WTC11 (cell line): ENCODE data around the gene SLC8A2. TPM values are rescaled to one million over a fixed set of nuclear protein-coding genes. Genes with fewer than 3 reads are reported as not detected.
A peak's percentile ranks its signal among the peaks of the same experiment; 100 is the strongest.

Source experiments
- ATAC-seq: fragments of 200-7000 bp; cut with Tn5 transposase; 2 replicates; pipeline ENCODE4 v1.10.0; 2021; ENCODE audit warnings: mild to moderate bottlenecking, moderate library complexity
- CTCF ChIA-PET: fragments of 300-600 bp; sonication (Branson Sonifier 250); formaldehyde crosslinking; loops from one replicate; lab custom pipeline; 2021; ENCODE audit warnings: antibody characterized with exemption; lab: Charles Lee
- POLR2A ChIA-PET: fragments of 350-600 bp; sonication (Branson Sonifier 250); formaldehyde crosslinking; loops from one replicate; lab custom pipeline; 2021; ENCODE audit warnings: antibody characterized with exemption; lab: Charles Lee
- DNase-seq: peaks from one replicate; pipeline ENCODE4 v3.0.0; 2021; ENCODE audit warnings: low spot score
- H3K27ac Mint-ChIP-seq: 2 replicates; pipeline ENCODE4 v1.8.0; 2021; ENCODE audit warnings: mixed read lengths
- H3K27me3 Mint-ChIP-seq: 2 replicates; pipeline ENCODE4 v1.8.0; 2021; ENCODE audit warnings: low read depth, mild to moderate bottlenecking, moderate library complexity, mixed read lengths
- H3K36me3 Mint-ChIP-seq: 2 replicates; pipeline ENCODE4 v1.8.0; 2021; ENCODE audit warnings: mixed read lengths
- H3K4me1 Mint-ChIP-seq: 2 replicates; pipeline ENCODE4 v1.8.0; 2022; ENCODE audit warnings: mixed read lengths
- H3K4me3 Mint-ChIP-seq: 2 replicates; pipeline ENCODE4 v1.8.0; 2021; ENCODE audit warnings: mild to moderate bottlenecking, moderate library complexity, mixed read lengths
- H3K9me3 Mint-ChIP-seq: 2 replicates; pipeline ENCODE4 v1.8.0; 2021; ENCODE audit warnings: mixed read lengths
- CTCF ChIP-seq: fragments of 200-600 bp; IDR thresholded peaks from 2 replicates; pipeline ENCODE4 v1.8.0; 2022; ENCODE audit warnings: antibody characterized with exemption
- E2F1 ChIP-seq: sonication (generic); formaldehyde crosslinking; IDR thresholded peaks from 2 replicates; pipeline ENCODE4 v1.8.0; 2022; ENCODE audit warnings: mild to moderate bottlenecking, missing genetic modification reagents
- FOXP1 ChIP-seq: sonication (generic); formaldehyde crosslinking; IDR thresholded peaks from 2 replicates; pipeline ENCODE4 v1.8.0; 2022; ENCODE audit warnings: missing genetic modification reagents, mild to moderate bottlenecking, moderate library complexity, borderline replicate concordance
- HMGA2 ChIP-seq: fragments of 250-450 bp; sonication (Bioruptor Pico); IDR thresholded peaks from 2 replicates; pipeline ENCODE4 v1.4.0; 2021; ENCODE audit warnings: mild to moderate bottlenecking, moderate library complexity
- JAZF1 ChIP-seq: fragments of 250-450 bp; sonication (Bioruptor Pico); IDR thresholded peaks from 2 replicates; pipeline ENCODE4 v1.9.0; 2021; ENCODE audit warnings: moderate library complexity, mild to moderate bottlenecking, inconsistent platforms
- MXD4 ChIP-seq: fragments of 250-450 bp; sonication (Bioruptor Pico); IDR thresholded peaks from 2 replicates; pipeline ENCODE4 v1.8.0; 2021; ENCODE audit warnings: mild to moderate bottlenecking, moderate library complexity, borderline replicate concordance
- NFYB ChIP-seq: sonication (generic); formaldehyde crosslinking; conservative IDR thresholded peaks from 2 replicates; pipeline ENCODE4 v1.8.0; 2022; ENCODE audit warnings: low read depth, missing genetic modification reagents
- NR1H2 ChIP-seq: sonication (generic); formaldehyde crosslinking; IDR thresholded peaks from 2 replicates; pipeline ENCODE4 v1.9.0; 2021; ENCODE audit warnings: mild to moderate bottlenecking, moderate library complexity, missing genetic modification reagents
- SMAD4 ChIP-seq: sonication (generic); formaldehyde crosslinking; IDR thresholded peaks from 2 replicates; pipeline ENCODE4 v1.8.0; 2022; ENCODE audit warnings: mild to moderate bottlenecking, missing genetic modification reagents
- SOX15 ChIP-seq: fragments of 250-450 bp; sonication (Bioruptor Pico); IDR thresholded peaks from 2 replicates; pipeline ENCODE4 v1.9.0; 2021; ENCODE audit warnings: mild to moderate bottlenecking
- SP1 ChIP-seq: sonication (generic); formaldehyde crosslinking; conservative IDR thresholded peaks from 2 replicates; pipeline ENCODE4 v1.8.1; 2022; ENCODE audit warnings: missing genetic modification reagents
- TP53 ChIP-seq: sonication (generic); formaldehyde crosslinking; IDR thresholded peaks from 2 replicates; pipeline ENCODE4 v1.8.1; 2023; ENCODE audit warnings: mild to moderate bottlenecking, missing genetic modification reagents
- USF2 ChIP-seq: sonication (generic); formaldehyde crosslinking; IDR thresholded peaks from 2 replicates; pipeline ENCODE4 v1.8.1; 2023; ENCODE audit warnings: mild to moderate bottlenecking, missing genetic modification reagents, moderate library complexity
- ZMAT4 ChIP-seq: fragments of 250-450 bp; sonication (Bioruptor Pico); IDR thresholded peaks from 2 replicates; pipeline ENCODE4 v1.9.0; 2021; ENCODE audit warnings: mild to moderate bottlenecking
- ZNF121 ChIP-seq: sonication (generic); formaldehyde crosslinking; IDR thresholded peaks from 2 replicates; pipeline ENCODE4 v1.8.0; 2023; ENCODE audit warnings: missing genetic modification reagents
- ZNF232 ChIP-seq: sonication (generic); formaldehyde crosslinking; IDR thresholded peaks from 2 replicates; pipeline ENCODE4 v1.8.0; 2022; ENCODE audit warnings: mild to moderate bottlenecking, missing genetic modification reagents
- ZNF671 ChIP-seq: fragments of 250-450 bp; sonication (Bioruptor Pico); IDR thresholded peaks from 2 replicates; pipeline ENCODE4 v1.8.0; 2021; ENCODE audit warnings: mild to moderate bottlenecking
- total RNA-seq: library from RNA; stranded (reverse); gene quantifications from 3 replicates; pipeline ENCODE4 v1.2.3, GENCODE V29; 2021
- TF ChIP-seq, protein P1 (sequence below): sonication (generic); formaldehyde crosslinking; IDR thresholded peaks from 2 replicates; pipeline ENCODE4 v1.8.1; 2023; ENCODE audit warnings: mild to moderate bottlenecking, moderate library complexity, missing genetic modification reagents
- TF ChIP-seq, protein P2 (sequence below): sonication (generic); formaldehyde crosslinking; IDR thresholded peaks from 2 replicates; pipeline ENCODE4 v1.8.0; 2022; ENCODE audit warnings: mild to moderate bottlenecking, missing genetic modification reagents
- TF ChIP-seq, protein P3 (sequence below): fragments of 250-450 bp; sonication (Bioruptor Pico); IDR thresholded peaks from 2 replicates; pipeline ENCODE4 v2.1.2; 2022; ENCODE audit warnings: mild to moderate bottlenecking, moderate library complexity

SLC8A2 gene
- total RNA-seq, 1 experiment from 2014 or later, result 6.5 TPM

GRCh38 chr19:47509973-47510372 lies 38.3 kb upstream of the SLC8A2 start (continued):
- TF ChIP-seq ZMAT4 (no peak), FOXP1 (CRISPR knock-in tag) (no peak)
- TF ChIP-seq, protein P1, sequence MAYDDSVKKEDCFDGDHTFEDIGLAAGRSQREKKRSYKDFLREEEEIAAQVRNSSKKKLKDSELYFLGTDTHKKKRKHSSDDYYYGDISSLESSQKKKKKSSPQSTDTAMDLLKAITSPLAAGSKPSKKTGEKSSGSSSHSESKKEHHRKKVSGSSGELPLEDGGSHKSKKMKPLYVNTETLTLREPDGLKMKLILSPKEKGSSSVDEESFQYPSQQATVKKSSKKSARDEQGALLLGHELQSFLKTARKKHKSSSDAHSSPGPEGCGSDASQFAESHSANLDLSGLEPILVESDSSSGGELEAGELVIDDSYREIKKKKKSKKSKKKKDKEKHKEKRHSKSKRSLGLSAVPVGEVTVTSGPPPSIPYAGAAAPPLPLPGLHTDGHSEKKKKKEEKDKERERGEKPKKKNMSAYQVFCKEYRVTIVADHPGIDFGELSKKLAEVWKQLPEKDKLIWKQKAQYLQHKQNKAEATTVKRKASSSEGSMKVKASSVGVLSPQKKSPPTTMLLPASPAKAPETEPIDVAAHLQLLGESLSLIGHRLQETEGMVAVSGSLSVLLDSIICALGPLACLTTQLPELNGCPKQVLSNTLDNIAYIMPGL (CRISPR knock-in tag), result no peak
- TF ChIP-seq, protein P2, sequence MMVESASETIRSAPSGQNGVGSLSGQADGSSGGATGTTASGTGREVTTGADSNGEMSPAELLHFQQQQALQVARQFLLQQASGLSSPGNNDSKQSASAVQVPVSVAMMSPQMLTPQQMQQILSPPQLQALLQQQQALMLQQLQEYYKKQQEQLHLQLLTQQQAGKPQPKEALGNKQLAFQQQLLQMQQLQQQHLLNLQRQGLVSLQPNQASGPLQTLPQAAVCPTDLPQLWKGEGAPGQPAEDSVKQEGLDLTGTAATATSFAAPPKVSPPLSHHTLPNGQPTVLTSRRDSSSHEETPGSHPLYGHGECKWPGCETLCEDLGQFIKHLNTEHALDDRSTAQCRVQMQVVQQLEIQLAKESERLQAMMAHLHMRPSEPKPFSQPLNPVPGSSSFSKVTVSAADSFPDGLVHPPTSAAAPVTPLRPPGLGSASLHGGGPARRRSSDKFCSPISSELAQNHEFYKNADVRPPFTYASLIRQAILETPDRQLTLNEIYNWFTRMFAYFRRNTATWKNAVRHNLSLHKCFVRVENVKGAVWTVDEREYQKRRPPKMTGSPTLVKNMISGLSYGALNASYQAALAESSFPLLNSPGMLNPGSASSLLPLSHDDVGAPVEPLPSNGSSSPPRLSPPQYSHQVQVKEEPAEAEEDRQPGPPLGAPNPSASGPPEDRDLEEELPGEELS, result no peak

- peak overlapping the region; percentile 49; the same call in 1 of the 2 replicates for H3K27ac Mint-ChIP-seq
- H3K9me3 Mint-ChIP-seq, result no peaks in the 10 kb centered on the region
- H3K4me1 Mint-ChIP-seq, result peaks cover 18% of the 10 kb centered on the region
- DNase-seq (no peak), ATAC-seq (no peak)
- ChIA-PET CTCF (interaction anchor here (0.6 to 5.7 kb wide), 3 partner anchors 26 to 1706 kb away, joined by 4 to 41 read pairs (median 14); partner anchors contain the start of gene KPTN), POLR2A (no interaction called here)
- no peaks in the 10 kb centered on the region for H3K27me3 Mint-ChIP-seq
- TF ChIP-seq ZNF671 (CRISPR knock-in tag) (no peak), SMAD4 (CRISPR knock-in tag) (no peak), HMGA2 (CRISPR knock-in tag) (peak; percentile 93)
- no peaks in the 10 kb centered on the region for H3K36me3 Mint-ChIP-seq
- no peak overlapping the region for H3K4me3 Mint-ChIP-seq
These were observed 37.6 kb upstream of the SLC8A2 start for GRCh38 chr19:47509170-47509847.

DNA sequence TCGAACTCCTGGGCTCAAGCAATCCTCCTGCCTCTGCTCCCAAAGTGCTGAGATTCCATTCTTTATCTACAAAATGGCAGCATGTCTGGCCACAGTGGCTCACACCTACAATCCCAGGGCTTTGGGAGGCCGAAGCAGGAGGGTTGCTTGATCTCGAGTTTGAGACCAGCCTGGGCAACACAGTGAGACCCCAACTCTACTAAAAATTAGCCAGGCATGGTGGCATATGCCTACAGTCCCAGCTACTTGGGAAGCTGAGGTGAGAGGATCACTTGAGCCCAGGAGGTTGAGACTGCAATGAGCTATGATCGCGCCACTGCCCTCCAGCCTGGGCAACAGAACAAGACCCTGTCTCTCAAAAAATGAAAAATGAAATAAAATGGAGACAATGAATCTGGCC lies 37.0 kb upstream of the SLC8A2 start:
- no peak overlapping the region for H3K4me3 Mint-ChIP-seq
- H3K27me3 Mint-ChIP-seq, result no peaks in the 10 kb centered on the region
- POLR2A ChIA-PET, result no interaction called here
- no peaks in the 10 kb centered on the region for H3K36me3 Mint-ChIP-seq
- no peaks in the 10 kb centered on the region for H3K9me3 Mint-ChIP-seq
- ATAC-seq, result no peak
- H3K27ac Mint-ChIP-seq, result no peak overlapping the region
- CTCF ChIA-PET, result interaction anchor here (1.1 to 5.7 kb wide), 3 partner anchors 25 to 198 kb away, joined by 4 to 41 read pairs (median 14); partner anchors contain the start of gene KPTN
- DNase-seq, result no peak
- TF ChIP-seq ZNF121 (CRISPR knock-in tag) (peak; percentile 89), NFYB (CRISPR knock-in tag) (no peak)
- peaks cover 12% of the 10 kb centered on the region for H3K4me1 Mint-ChIP-seq

DNA sequence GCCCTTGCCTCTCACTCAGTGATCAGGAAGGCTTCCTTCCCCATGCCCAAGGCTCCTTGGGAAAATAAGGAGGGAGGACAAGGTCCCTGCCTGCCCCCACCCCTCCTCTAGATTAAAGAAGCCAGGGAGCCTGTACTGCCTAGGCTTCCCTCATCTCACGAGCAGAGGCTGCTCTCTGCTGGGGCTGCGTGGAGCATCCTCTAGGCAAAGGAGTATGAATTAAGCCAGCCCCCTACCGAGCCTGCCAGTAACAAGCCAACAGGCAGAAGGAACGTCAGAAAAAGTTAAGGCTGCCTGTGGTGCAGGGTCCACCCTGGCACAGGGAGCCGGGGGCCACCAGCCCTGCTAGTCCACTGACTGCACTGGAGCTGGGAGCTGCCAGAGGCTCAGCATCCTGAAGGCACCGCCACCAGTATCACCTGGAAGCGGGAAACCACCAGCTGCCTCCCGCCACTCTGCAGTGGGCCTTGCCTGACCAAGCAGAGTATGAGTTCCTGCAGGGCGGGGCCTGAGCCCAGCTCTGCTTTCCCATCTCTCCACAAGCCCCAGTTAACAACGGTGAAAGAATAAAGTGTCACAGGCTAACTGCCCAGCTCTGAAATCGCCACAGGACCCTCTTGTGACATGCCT lies 36.3 kb upstream of the SLC8A2 start:
- Mint-ChIP-seq H3K4me3 (no peak overlapping the region), H3K27me3 (no peaks in the 10 kb centered on the region), H3K27ac (no peak overlapping the region), H3K4me1 (peaks cover 6% of the 10 kb centered on the region), H3K9me3 (no peaks in the 10 kb centered on the region), H3K36me3 (no peaks in the 10 kb centered on the region)
- CTCF ChIA-PET, result interaction anchor here (0.6 to 5.7 kb wide), 5 partner anchors 24 to 205 kb away, joined by 3 to 41 read pairs (median 4); partner anchors contain the start of genes EHD2 and KPTN
- ATAC-seq, result peak; percentile 61
- no peak for DNase-seq
- POLR2A ChIA-PET, result no interaction called here
- TF ChIP-seq CTCF, result no peak
- no peak for TF ChIP-seq SP1 (CRISPR knock-in tag)
- TF ChIP-seq, protein P3, sequence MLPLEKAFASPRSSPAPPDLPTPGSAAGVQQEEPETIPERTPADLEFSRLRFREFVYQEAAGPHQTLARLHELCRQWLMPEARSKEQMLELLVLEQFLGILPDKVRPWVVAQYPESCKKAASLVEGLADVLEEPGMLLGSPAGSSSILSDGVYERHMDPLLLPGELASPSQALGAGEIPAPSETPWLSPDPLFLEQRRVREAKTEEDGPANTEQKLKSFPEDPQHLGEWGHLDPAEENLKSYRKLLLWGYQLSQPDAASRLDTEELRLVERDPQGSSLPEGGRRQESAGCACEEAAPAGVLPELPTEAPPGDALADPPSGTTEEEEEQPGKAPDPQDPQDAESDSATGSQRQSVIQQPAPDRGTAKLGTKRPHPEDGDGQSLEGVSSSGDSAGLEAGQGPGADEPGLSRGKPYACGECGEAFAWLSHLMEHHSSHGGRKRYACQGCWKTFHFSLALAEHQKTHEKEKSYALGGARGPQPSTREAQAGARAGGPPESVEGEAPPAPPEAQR (CRISPR knock-in tag), result no peak
- no peak for TF ChIP-seq NR1H2 (CRISPR knock-in tag)
- no peak for TF ChIP-seq E2F1 (CRISPR knock-in tag)
- no peak for TF ChIP-seq ZNF232 (CRISPR knock-in tag)
- no peak for TF ChIP-seq MXD4 (CRISPR knock-in tag)
- TF ChIP-seq USF2 (CRISPR knock-in tag), result no peak
- no peak for TF ChIP-seq JAZF1 (CRISPR knock-in tag)
- TF ChIP-seq TP53 (CRISPR knock-in tag), result no peak
- no peak for TF ChIP-seq ZNF121 (CRISPR knock-in tag)
- no peak for TF ChIP-seq SOX15 (CRISPR knock-in tag)
- no peak for TF ChIP-seq SMAD4 (CRISPR knock-in tag)
